Amniotic stem cell (primary cell): ENCODE measurements around the gene ZBTB45.
"Not testable (repeated sequence)": the region's sequence is repeated elsewhere in the genome, so short reads cannot be mapped to it uniquely, and the experiment has no call there.

Source experiments
- DNase-seq: peaks from one replicate; lab custom pipeline; 2025; lab: John Stamatoyannopoulos, UW

ZBTB45 gene

DNA sequence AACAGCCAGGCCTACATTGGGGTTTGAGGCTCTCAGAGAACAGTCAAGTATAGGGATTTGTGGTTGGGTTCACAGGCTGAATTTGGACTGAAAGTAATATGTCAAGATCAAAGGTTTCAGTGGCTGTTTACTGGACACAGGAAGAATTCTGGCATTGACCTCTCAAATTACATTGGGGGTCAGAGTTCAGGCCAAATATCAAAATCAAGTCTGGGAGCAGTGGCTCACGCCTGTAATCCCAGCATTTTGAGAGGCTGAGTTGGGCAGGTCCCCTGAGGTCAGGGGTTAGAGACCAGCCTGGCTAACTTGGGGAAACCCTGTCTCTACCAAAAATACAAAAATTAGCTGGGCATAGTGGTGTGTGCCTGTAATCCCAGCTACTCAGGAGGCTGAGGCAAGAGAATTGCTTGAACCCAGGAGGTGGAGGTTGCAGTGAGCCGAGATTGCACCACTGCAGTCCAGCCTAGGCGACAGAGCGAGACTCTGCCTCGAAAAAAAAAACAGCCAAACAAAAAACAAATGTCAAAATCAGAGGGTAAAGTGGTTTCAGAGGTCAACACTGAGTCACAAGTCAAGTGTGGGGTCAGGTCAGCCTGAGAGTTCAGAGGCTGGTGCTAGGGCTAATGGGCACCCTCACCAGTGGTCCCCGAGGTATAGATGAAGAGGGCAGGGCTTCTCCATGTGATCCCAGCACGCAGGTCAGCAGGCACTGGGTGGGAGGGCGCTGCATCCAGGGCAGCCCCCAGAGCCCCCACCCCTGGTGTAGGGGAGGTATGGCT, 9.3 kb downstream of the ZBTB45 start:
- no peak for DNase-seq

- DNase-seq = no peak
These were observed 9.9 kb downstream of the ZBTB45 start for GRCh38 chr19:58509731-58510083.

GRCh38 chr19:58507602-58508223, 11.9 kb downstream of the ZBTB45 start:
- DNase-seq = not testable (repeated sequence)

DNA sequence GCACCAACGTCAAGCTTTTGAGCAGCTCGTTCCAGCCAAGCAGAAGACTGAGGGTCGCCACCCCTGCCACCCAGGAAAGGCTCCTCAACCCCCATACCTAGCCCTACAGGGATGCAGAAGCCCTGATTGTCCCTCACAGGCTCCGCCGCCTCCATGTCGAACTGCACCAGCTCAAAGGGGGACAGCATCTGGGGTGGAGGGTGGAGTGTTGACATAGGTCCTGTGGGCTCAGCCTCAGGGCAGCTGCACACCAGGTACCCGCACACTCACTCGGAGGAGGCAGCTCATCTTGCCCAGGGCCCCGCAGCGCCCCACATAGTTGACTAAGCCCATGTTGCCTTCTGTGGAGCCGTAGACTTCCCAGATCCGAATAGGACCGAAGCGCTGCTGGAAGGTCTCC, 19.4 kb downstream of the ZBTB45 start:
- DNase-seq = no peak

GRCh38 chr19:58499021-58499927, 20.3 kb downstream of the ZBTB45 start:
- DNase-seq = peak; percentile 98

- no peak for DNase-seq
These were observed 21.1 kb downstream of the ZBTB45 start for GRCh38 chr19:58498316-58499020.

GRCh38 chr19:58497634-58498170, 21.9 kb downstream of the ZBTB45 start:
- DNase-seq = no peak

DNA sequence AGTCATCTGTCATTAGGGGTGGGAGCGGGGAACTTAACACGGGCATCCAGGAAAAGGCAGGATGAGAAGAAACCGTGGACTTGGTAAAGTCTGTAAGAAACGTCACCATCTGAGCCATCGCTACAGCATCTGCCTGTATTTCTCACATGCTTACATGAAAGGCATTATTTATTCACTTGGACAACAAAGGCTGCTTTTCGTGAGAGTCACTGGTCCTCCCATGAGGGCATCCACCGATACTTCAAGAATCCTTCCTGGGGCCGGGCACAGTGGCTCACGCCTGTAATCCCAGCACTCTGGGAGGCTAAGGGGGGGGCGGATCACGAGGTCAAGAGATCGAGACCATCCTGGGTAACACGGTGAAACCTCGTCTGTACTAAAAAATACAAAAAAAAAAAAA, 27.3 kb downstream of the ZBTB45 start:
- DNase-seq = no peak

DNA sequence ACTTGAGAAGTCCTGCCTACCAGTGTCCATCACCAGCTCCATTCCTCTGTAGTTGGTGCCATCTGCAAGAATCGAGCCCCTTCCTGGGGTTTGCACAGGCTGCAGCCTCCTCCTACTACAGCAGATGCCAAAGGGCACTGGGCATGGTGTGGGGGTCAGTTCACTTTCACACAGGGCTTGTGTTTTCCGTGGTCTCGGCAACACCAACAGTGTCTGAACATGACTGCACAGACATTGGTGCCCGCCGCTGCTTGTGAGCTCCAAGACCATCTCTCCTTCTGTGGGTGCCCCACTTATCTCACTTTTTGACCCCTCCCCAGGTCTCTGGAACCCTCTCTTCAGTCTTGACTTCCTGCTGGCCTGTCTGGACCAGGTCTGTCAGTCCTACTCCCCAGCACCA, 28.2 kb downstream of the ZBTB45 start:
- no peak for DNase-seq

DNA sequence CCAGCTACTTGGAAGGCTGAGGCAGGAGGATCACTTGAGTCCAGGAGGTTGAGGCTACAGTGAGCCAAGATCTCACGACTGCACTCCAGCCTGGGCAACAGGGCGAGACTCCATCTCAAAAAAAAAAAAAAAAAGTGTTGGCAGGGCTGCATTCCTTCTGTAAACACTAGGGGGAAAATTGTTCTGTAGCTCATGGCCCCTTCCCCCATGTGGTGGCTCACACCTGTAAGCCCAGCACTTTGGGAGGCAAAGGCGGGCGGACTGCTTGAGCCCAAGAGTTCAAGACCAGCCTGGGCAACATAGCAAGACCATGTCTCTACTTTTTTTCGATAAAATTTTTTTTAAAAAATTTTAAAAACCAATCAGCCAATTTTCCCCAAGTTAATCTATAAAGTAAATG, 35.3 kb downstream of the ZBTB45 start:
- DNase-seq = not testable (repeated sequence)

DNA sequence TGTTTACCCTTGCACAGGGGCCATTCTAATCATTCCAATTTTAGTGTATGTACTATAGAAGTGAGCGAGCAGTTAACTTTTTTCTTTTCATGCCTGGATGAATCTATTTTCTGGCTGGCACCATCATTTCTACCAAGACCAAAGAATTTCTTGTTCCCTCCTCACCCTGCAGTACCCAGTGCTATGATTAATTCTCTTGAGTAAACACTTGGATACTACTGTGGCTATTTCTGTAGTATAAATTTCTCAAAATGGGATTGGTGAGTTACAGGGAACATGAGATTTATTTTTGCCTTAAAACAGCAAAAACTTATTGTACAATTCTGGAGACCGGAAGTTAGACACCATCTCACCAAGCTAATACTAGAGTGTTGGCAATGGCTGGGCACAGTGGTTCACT, 35.8 kb downstream of the ZBTB45 start:
- no peak for DNase-seq

DNA sequence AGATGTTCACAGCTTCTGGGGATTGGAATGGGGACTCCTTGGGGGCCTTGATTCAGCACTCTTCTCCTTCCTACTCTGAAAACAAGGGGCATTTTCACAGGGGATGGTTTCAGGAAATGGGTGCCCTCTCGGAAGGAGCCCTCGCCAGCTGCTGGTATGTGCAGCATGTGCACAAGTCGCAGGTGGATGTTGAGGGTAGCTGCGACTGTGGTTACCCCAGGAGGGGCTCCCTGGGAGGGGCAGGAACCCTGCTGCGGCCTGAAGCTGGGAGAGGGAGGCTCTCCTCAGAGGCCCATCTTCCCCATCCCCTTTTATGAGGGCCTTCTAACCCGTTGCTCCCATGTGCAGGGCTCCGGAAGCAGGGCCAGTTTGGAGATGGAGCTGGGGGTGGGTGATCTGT, 37.2 kb downstream of the ZBTB45 start:
- no peak for DNase-seq

DNA sequence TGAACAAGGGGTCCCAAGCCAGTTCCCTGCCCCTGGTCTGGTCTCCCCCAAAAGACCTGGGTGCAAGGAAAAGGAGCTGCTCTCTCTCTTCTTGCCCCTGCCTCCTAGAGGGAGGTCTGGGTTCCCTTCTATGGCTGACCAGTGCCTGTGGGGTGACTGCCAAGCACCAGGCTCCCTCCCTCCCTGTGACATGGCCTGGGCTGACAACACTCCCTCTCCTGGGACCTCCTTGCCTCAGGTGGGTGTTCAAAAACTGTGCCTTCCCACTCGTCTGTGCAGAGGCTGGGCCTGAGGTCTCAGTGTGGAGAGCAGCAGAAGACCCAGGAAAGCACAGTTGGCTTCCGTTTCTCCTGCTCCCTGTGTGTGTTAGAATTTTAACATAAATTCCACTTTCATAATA, 38.8 kb downstream of the ZBTB45 start:
- no peak for DNase-seq

DNA sequence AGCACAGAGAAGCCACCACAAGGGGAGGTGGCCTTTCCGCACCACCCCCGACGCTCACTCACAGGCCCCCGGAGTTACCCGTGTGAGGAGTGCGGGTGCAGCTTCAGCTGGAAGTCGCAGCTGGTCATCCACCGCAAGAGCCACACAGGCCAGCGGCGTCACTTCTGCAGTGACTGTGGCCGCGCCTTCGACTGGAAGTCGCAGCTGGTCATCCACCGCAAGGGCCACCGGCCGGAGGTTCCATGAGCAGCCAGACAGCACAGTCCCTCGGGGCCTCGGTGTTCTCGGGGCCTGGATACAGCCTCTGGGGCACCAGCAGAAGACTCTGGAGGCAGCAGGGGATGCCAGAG, 39.2 kb downstream of the ZBTB45 start:
- no peak for DNase-seq

DNA sequence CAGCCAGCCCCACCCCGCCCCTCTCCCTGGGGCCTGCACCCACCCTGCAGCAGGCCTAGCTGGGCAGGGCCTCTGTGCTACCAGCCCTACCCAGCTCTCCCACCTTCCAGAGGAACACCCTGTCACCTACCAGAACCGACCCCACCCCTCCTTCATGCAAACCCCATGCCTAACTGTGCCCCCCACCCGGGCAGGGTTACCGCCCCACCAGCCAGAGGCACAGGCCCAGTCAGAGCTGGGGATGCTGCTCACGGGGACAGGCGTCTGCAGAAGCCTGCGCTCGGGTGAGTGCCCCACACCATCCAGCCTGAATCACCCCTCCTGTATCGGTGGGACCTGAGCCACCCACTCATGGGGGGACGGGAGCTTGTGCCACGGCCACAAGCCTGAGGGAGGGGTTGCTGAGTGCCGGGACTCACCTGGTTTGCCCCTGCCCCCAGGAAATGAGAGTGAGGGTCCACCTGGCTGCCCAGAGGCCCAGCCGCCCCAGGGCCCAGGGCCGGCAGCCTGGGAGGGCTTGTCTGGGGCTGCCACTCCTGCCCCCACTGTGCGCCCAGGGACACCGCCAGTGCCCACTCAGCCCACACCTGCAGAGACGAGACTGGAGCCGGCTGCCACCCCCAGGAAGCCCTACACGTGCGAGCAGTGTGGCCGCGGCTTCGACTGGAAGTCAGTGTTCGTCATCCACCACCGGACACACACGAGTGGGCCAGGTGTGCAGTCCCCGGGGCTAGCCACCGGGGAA, 39.7 kb downstream of the ZBTB45 start:
- DNase-seq = no peak

DNA sequence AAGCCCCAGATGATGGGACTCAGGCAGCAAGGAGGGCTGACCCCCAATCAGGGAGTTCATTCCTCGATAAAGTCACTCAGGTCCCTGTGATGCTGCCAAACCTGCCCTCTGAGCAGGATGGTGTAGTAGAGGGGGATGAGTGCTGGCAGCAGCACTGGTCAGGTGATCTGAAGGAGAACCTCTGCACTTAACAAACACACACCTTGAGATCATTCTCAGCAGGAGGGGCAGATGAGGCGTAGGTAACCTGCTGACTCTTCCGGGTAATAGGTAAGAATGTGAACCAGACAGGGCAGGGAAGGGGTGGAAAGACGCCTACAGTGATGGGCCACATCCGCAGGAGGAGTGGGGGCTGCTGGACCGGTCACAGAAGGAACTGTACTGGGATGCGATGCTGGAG, 40.3 kb downstream of the ZBTB45 start:
- DNase-seq = no peak

- no peak for DNase-seq
These were observed 41.7 kb downstream of the ZBTB45 start for GRCh38 chr19:58477871-58478270.

DNA sequence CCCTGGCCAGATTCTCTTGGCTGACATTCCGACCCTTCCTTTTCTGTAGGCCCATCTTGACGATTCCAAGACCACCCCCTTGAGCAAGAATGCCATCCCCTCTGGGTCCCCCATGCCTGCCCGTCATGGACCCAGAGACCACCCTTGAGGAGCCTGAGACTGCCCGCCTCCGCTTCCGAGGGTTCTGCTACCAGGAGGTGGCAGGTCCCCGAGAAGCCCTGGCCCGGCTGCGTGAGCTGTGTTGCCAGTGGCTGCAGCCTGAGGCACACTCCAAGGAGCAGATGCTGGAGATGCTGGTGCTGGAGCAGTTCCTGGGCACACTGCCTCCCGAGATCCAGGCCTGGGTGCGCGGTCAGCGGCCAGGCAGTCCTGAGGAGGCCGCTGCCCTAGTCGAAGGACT, 42.5 kb downstream of the ZBTB45 start:
- DNase-seq = no peak

DNA sequence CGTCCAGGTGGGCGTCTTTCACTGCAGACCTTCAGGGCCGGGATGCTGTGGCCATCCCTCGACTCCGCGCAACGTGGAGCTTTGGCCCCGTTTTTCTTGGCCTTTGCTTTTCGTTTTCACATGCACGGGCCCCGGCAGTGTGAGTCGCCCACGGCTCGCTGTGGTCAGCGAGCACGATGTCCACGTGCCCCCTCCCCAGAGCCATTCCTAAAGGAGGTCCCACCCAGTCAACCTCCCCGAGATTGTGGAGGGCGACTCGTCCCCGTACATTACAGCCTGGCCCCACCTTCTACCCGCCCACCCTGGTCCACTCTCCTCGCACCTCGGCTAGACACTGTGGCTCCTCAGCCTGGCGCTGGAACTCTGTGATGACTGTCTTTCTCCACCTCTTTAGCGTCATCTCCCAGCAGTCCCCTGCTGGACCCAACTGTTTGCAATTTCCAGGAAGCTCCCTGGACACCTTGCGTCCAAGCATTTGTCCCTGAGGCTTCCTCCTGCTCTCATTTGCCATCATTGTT, 43.1 kb downstream of the ZBTB45 start:
- no peak for DNase-seq

DNA sequence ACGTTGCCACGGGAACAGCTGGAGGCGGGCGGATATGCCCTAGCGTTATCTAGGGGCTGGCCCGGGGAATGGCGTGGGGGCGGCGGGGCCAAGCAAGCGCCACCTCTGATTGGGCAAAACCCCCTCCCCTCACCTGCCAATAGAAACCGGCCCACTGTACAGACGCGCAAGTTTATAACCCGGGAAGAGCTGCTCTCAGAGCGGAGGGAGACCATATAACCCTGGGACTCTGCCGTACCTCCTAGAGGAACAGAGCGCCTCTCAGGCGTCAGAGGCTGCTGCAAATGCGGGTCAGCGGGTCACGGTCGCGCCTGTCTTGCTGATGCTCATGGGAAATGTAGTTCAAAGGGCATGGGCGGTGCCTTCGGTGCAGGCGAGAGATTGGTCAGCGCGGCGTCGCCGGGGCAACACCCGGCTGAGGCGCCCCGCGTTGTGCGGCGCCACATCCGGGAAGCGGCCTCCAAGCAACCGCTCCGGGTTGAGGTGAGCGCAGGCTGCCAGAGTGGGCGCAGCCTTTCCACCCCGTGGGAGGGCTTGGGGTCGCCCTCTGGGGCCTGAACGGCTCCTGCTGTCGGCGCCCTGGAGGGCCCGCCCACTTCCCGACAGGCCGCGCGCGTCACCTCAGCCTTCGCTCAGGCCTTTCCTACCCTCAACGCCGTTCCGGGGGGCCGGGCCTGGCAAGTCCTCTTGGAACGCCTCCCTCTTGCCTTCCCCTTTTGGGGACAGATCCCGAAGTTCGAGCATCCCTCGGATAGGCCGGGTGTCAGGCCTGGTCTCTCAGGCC, 43.7 kb downstream of the ZBTB45 start, which contains the start of gene ZNF446:
Gene ZNF446 (plus strand): TSS at position 639 of the 784 bp plus-strand sequence. CDS start 867 bp downstream, outside the sequence.
- DNase-seq = peak; percentile 90
